Muscle layer of colon (tissue), 2 donors: ENCODE results near the gene SAMD1.
"Not testable (repeated sequence)": the region's sequence is repeated elsewhere in the genome, so short reads cannot be mapped to it uniquely, and the experiment has no call there.

Experiments used
- H3K27ac ChIP-seq: one replicate; pipeline ENCODE4 v1.7.0; 2013; ENCODE audit warnings: low read depth, mild to moderate bottlenecking, low read length, moderate library complexity
- H3K27me3 ChIP-seq, 2 donors: one replicate each; pipeline ENCODE4 v1.7.0; 2013; ENCODE audit warnings: low read length in 2 of 2, mild to moderate bottlenecking in 2 of 2; ENCODE audit not compliant: insufficient read depth in 2 of 2, control insufficient read depth in 1 of 2
- H3K36me3 ChIP-seq: one replicate; pipeline ENCODE4 v1.7.0; 2013; ENCODE audit warnings: mild to moderate bottlenecking, low read length; ENCODE audit not compliant: insufficient read depth
- H3K4me1 ChIP-seq: one replicate; pipeline ENCODE4 v1.7.0; 2013; ENCODE audit warnings: mild to moderate bottlenecking, low read length; ENCODE audit not compliant: insufficient read depth
- H3K4me3 ChIP-seq, 2 donors: one replicate each; pipeline ENCODE4 v1.7.0; 2013; ENCODE audit warnings: low read length in 2 of 2, low read depth in 1 of 2, mild to moderate bottlenecking in 1 of 2, moderate library complexity in 1 of 2
- H3K9ac ChIP-seq: one replicate; pipeline ENCODE4 v1.7.0; 2013; ENCODE audit warnings: low read length
- H3K9me3 ChIP-seq: one replicate; pipeline ENCODE4 v1.7.0; 2013; ENCODE audit warnings: mild to moderate bottlenecking, low read length
- donor health status: abdominal sarcoma.
- donor health status: Adenocarcinoma of cecum.

SAMD1 gene

GRCh38 chr19:14055396-14055795 lies 35.2 kb downstream of the SAMD1 start:
- Histone ChIP-seq H3K36me3 (no peaks in the 10 kb centered on the region), H3K9ac (no peak overlapping the region), H3K27ac (no peak overlapping the region), H3K4me1 (peaks cover 9% of the 10 kb centered on the region), H3K9me3 (peaks cover 7% of the 10 kb centered on the region), H3K4me3 (no peak overlapping the region), H3K27me3 (peaks cover 24 to 27% of the 10 kb centered on the region in 2 donors)

DNA sequence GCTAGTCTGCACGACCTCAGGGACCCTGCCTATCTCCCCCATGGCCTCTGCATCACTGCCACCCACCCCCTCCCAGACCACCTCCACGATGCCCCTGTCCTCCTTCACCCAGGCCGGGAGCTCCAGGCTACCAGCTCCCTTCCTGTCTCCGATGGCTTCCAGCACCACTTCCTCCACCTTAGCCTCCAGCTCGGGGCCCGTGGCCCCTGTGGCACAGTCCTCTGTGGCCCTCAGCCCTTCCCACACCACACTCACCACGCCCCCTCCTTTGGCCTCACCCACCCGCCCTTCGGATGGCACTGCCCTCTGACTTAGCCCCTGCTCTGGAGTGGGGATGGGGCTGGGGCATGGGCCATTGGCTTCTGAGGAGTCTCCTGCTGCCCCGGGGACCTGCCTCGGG lies 35.8 kb downstream of the SAMD1 start:
- H3K9ac ChIP-seq = no peak overlapping the region
- no peaks in the 10 kb centered on the region for H3K36me3 ChIP-seq
- no peak overlapping the region for H3K4me3 ChIP-seq
- H3K27me3 ChIP-seq = peaks cover 20% of the 10 kb centered on the region in 2 donors
- peaks cover 9% of the 10 kb centered on the region for H3K4me1 ChIP-seq
- peaks cover 7% of the 10 kb centered on the region for H3K9me3 ChIP-seq
- no peak overlapping the region for H3K27ac ChIP-seq

GRCh38 chr19:14054099-14054498 lies 36.5 kb downstream of the SAMD1 start:
- Histone ChIP-seq H3K27me3 (peaks cover 14 to 15% of the 10 kb centered on the region in 2 donors), H3K9ac (no peak overlapping the region), H3K4me1 (peaks cover 9% of the 10 kb centered on the region), H3K36me3 (no peaks in the 10 kb centered on the region), H3K4me3 (no peak overlapping the region), H3K9me3 (peaks cover 7% of the 10 kb centered on the region), H3K27ac (no peak overlapping the region)

GRCh38 chr19:14053500-14053899 lies 37.1 kb downstream of the SAMD1 start:
- H3K9me3 ChIP-seq = peaks cover 7% of the 10 kb centered on the region
- no peak overlapping the region for H3K9ac ChIP-seq
- no peaks in the 10 kb centered on the region for H3K36me3 ChIP-seq
- H3K27me3 ChIP-seq = peaks cover 8 to 9% of the 10 kb centered on the region in 2 donors
- no peak overlapping the region for H3K4me3 ChIP-seq
- H3K4me1 ChIP-seq = peaks cover 5% of the 10 kb centered on the region
- H3K27ac ChIP-seq = no peak overlapping the region

DNA sequence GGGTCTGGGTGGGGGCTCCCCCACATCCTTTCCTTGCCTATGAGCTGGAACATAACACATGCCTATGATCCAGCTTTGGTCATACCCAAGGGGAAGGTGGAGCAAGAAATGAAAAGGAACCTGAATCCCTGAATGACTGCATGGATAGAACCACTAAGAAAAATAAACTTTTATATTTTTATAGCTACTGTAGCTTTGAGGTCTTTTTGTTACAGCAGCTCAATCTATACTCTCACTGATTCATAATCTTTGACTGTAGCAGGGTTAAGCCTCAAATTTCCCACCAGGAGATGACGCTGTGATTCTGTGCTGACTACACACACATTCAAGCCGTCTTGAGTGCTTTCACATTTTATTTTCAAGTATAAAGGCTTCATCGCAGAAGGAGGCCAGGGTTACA lies 37.5 kb downstream of the SAMD1 start:
- H3K4me3 ChIP-seq = no peak overlapping the region
- H3K9me3 ChIP-seq = peaks cover 7% of the 10 kb centered on the region

GRCh38 chr19:14052470-14052869 lies 38.1 kb downstream of the SAMD1 start:
- H3K27ac ChIP-seq = no peak overlapping the region
- H3K4me3 ChIP-seq = no peak overlapping the region
- no peaks in the 10 kb centered on the region for H3K27me3 ChIP-seq

More for the DNA sequence above, 37.5 kb downstream of the SAMD1 start:
- Histone ChIP-seq H3K27me3 (peaks cover 3 to 4% of the 10 kb centered on the region in 2 donors), H3K27ac (no peak overlapping the region), H3K4me1 (peaks cover 3% of the 10 kb centered on the region), H3K9ac (no peak overlapping the region), H3K36me3 (no peaks in the 10 kb centered on the region)

GRCh38 chr19:14051980-14052379 lies 38.6 kb downstream of the SAMD1 start:
- H3K27me3 ChIP-seq = no peaks in the 10 kb centered on the region
- peaks cover 7% of the 10 kb centered on the region for H3K9me3 ChIP-seq
- no peak overlapping the region for H3K4me3 ChIP-seq
- no peak overlapping the region for H3K9ac ChIP-seq
- no peaks in the 10 kb centered on the region for H3K36me3 ChIP-seq
- no peaks in the 10 kb centered on the region for H3K4me1 ChIP-seq
- H3K27ac ChIP-seq = no peak overlapping the region

More at GRCh38 chr19:14052470-14052869, 38.1 kb downstream of the SAMD1 start:
- Histone ChIP-seq H3K4me1 (no peaks in the 10 kb centered on the region), H3K9me3 (peaks cover 7% of the 10 kb centered on the region), H3K9ac (no peak overlapping the region), H3K36me3 (no peaks in the 10 kb centered on the region)

DNA sequence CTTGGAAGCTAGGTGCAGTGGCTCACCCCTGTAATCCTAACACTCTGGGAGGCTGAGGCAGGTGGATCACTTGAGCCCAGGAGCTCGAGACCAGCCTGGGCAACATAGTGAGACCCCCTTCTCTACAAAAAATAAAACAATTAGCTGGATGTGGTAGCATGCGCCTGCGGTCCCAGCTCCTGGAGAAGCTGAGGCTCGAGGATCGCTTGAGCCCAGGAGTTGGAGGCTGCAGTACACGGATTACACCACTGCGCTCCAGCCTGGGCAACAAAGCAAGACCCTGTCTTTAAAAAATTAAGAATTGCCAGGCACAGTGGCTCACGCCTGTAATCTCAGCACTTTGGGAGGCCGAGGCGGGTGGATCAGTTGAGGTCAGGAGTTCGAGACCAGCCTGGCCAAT lies 39.6 kb downstream of the SAMD1 start:
- H3K9ac ChIP-seq, H3K4me3 ChIP-seq, H3K4me1 ChIP-seq, H3K27me3 ChIP-seq, H3K36me3 ChIP-seq, H3K9me3 ChIP-seq, H3K27ac ChIP-seq: not testable (repeated sequence)

DNA sequence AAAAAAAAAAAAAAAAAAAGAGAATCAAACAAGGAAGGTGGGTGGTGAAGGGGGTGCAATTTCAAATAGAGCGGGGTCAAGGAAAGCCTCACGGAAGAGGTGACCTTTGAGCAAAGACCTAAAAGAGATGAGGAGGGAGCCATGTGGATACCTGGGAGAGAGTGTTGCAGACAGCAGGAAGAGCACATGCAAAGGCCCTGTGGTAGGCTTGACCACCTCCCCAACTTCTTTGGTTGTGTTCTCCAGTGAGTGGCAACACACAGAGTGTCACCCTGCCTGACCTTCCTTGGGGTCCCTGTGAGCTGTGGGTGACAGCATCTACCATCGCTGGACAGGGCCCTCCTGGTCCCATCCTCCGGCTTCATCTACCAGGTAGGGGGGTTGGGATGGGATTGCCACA lies 40.0 kb downstream of the SAMD1 start:
- H3K9ac ChIP-seq = no peak overlapping the region
- no peak overlapping the region for H3K27ac ChIP-seq
- no peaks in the 10 kb centered on the region for H3K4me1 ChIP-seq
- H3K36me3 ChIP-seq = no peaks in the 10 kb centered on the region
- H3K4me3 ChIP-seq = no peak overlapping the region
- H3K9me3 ChIP-seq = peaks cover 7% of the 10 kb centered on the region
- no peaks in the 10 kb centered on the region for H3K27me3 ChIP-seq

- H3K4me3 ChIP-seq = no peak overlapping the region
- H3K9me3 ChIP-seq = peaks cover 7% of the 10 kb centered on the region
- H3K27ac ChIP-seq = no peak overlapping the region
- H3K36me3 ChIP-seq = no peaks in the 10 kb centered on the region
- no peaks in the 10 kb centered on the region for H3K4me1 ChIP-seq
- H3K9ac ChIP-seq = no peak overlapping the region
- no peaks in the 10 kb centered on the region for H3K27me3 ChIP-seq
Measured at GRCh38 chr19:14048443-14049153, 42.0 kb downstream of the SAMD1 start.

DNA sequence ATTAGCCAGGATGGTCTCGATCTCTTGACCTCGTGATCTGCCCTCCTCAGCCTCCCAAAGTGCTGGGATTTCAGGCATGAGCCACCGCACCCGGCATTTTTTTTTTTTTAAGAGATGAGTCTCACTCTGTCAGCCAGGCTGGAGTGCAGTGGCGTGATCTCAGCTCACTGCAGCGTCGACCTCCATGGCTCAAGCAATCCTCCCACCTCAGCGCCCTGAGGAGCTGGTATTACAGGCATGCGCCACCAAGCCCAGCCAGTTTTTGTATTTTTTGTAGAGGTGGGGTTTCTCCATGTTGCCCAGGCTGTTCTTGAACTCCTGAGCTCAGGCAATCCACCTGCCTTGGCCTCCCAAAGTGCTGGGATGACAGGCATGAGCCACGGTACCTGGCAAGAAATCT lies 42.7 kb downstream of the SAMD1 start:
- not testable (repeated sequence) for H3K36me3 ChIP-seq, H3K9me3 ChIP-seq, H3K9ac ChIP-seq, H3K27me3 ChIP-seq, H3K4me3 ChIP-seq, H3K4me1 ChIP-seq, H3K27ac ChIP-seq
